Right ventricle myocardium superior (tissue), 1 donor: Measurements from ENCODE around the gene RMRP. TPM values are rescaled to one million over a fixed set of nuclear protein-coding genes. Genes with fewer than 3 reads are reported as not detected.

Experiments used
- microRNA-seq: library from miRNA; unstranded; fragments of <30 nt; microRNA quantifications from one replicate; pipeline ENCODE4 v1.2.0, GENCODE V29; 2020
- total RNA-seq: library from RNA; stranded (reverse); fragmentation: NEBNext Ultra II Directional; extraction: Animal tissue kit (Norgen Biotek cat#: 25700); gene quantifications from one replicate; pipeline ENCODE4 v1.2.1, GENCODE V29; 2021
- donor health status: DM: no; HTN: yes; CAD: no; lungs with severe emphysema.

The RMRP gene
- total RNA-seq, 1 donor from 2014 or later: 19,155 TPM

Small RNA genes within 50 kb of the gene (microRNA-seq; reads per million reads assigned to microRNA genes)
- not detected for gene MIR4667

Other genes starting within 250 kb of the RMRP start
- gene RUSC2, start 167.9 kb downstream of the RMRP start, total RNA-seq: 25.7 TPM
- 25.0 TPM for gene TESK1, start 52.8 kb downstream of the RMRP start, total RNA-seq
- 0.59 TPM for gene CD72, start 39.6 kb downstream of the RMRP start, total RNA-seq
- gene SIT1, start 7.1 kb downstream of the RMRP start, total RNA-seq: not detected
- gene CCDC107, start 273 bp upstream of the RMRP start, total RNA-seq: 48.4 TPM
- gene ARHGEF39, start 7.2 kb upstream of the RMRP start, total RNA-seq: 0.24 TPM
- not detected for gene CA9, start 15.9 kb upstream of the RMRP start, total RNA-seq
- gene TPM2, start 31.9 kb upstream of the RMRP start, total RNA-seq: 966 TPM
- 252 TPM for gene TLN1, start 74.2 kb upstream of the RMRP start, total RNA-seq
- 20.3 TPM for gene CREB3, start 74.6 kb upstream of the RMRP start, total RNA-seq
- gene GBA2, start 91.2 kb upstream of the RMRP start, total RNA-seq: 74.6 TPM
- 28.5 TPM for gene RGP1, start 91.3 kb upstream of the RMRP start, total RNA-seq
- not detected for gene MSMP, start 96.3 kb upstream of the RMRP start, total RNA-seq
- 24.2 TPM for gene NPR2, start 133.6 kb upstream of the RMRP start, total RNA-seq
- gene SPAG8, start 154.2 kb upstream of the RMRP start, total RNA-seq: 1.8 TPM
- 82.9 TPM for gene HINT2, start 157.0 kb upstream of the RMRP start, total RNA-seq
- not detected for gene FAM221B, start 170.7 kb upstream of the RMRP start, total RNA-seq
- 13.3 TPM for gene TMEM8B, start 171.2 kb upstream of the RMRP start, total RNA-seq
- not detected for gene OR13J1, start 212.4 kb upstream of the RMRP start, total RNA-seq
- gene HRCT1, start 248.2 kb upstream of the RMRP start, total RNA-seq: 7.4 TPM